Measurements from ENCODE around the gene SNX30.

SNX30 gene

DNA sequence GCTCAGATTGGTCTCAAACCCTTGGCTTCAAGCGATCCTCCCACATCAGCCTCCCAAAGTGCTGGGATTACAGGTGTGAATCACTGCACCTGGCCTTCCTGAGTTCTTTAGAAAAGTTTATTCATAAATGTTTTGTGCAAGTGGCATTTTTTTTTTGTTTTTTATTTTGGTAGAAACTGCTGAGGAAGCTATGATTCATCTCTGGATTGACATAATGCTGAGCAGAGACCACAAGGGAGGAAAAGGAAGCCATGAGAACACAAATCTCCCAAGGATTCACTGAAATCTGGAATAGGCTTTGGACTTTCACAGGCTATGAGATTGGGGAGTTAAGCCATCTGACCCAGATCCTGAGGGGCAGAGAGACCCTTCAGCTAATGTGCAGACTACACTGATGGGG is 143.5 kb downstream of the SNX30 start:
- no peak overlapping the region for H3K9ac ChIP-seq (ENCODE audit: insufficient read length, low read depth)

DNA sequence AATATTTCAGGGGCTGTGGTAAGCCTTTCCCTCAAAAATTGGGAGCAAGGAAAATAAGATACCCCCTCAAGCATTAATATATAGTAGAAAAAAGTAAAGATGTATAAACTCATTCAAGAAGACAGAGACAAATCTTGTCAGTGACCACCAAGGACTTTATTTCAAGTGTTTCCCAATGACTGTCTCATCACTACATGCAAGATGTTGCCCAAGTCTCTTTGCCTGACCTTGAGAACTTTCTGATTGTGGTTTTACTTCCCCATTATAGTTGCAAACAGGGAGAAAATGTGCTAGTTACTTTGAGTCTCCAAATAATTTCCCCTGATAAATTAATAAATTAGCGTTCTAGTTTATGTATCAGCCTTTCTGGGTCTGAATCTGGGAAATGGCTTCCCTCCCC is 144.1 kb downstream of the SNX30 start:
- Histone ChIP-seq H3K4me3 (ENCODE audit: insufficient read length, low read depth) (no peak overlapping the region), H3K36me3 (ENCODE audit: insufficient read depth, insufficient read length, low read length) (no peaks in the 10 kb centered on the region)

More for the DNA sequence above, 143.5 kb downstream of the SNX30 start:
- no peak for DNase-seq (ENCODE audit: low read depth, low spot score)
- H3K27me3 ChIP-seq (ENCODE audit: insufficient read depth, insufficient read length): peaks cover 43% of the 10 kb centered on the region
- no peaks in the 10 kb centered on the region for H3K36me3 ChIP-seq (ENCODE audit: insufficient read depth, insufficient read length, low read length)
- no peak overlapping the region for H3K4me3 ChIP-seq (ENCODE audit: insufficient read length, low read depth)
- peaks cover 7% of the 10 kb centered on the region for H3K4me1 ChIP-seq (ENCODE audit: insufficient read depth, insufficient read length)
- TF ChIP-seq SUZ12 (IDR thresholded peaks at IDR 0.05; ENCODE audit: extremely low read depth, insufficient read depth, insufficient read length) (no peak), ZNF274 (IDR thresholded peaks at IDR 0.05; ENCODE audit: low read depth, low read length) (no peak), YY1 (IDR thresholded peaks at IDR 0.05; ENCODE audit: insufficient read depth, insufficient read length) (no peak)
- no peaks in the 10 kb centered on the region for H3K9me3 ChIP-seq (ENCODE audit: insufficient read depth, low read length)

DNA sequence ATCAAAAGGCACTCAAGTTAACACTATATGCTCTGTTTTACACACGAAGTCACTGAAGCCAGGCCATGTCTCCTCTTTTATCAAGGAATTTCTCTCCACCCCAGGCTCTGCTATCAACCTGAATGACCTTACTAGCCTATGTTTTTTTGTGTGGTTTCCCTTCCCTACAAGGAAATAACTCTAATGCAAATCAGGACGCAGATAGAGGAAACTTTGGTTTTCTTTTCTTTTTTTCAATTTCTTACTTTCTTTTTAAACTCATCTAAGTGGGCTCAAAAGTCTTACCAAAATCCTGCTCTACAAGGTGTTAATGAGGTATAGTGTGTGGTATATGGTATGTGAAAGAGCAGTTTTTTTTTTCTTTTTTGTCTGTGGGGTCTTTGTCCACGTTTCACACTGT is 145.6 kb downstream of the SNX30 start:
- no peak overlapping the region for H3K4me3 ChIP-seq (ENCODE audit: insufficient read length, low read depth)
- H3K9ac ChIP-seq (ENCODE audit: insufficient read length, low read depth): no peak overlapping the region
- TF ChIP-seq SUZ12 (IDR thresholded peaks at IDR 0.05; ENCODE audit: extremely low read depth, insufficient read depth, insufficient read length): no peak
- no peak for DNase-seq (ENCODE audit: low read depth, low spot score)
- H3K9me3 ChIP-seq (ENCODE audit: insufficient read depth, low read length): no peaks in the 10 kb centered on the region
- no peaks in the 10 kb centered on the region for H3K36me3 ChIP-seq (ENCODE audit: insufficient read depth, insufficient read length, low read length)
- H3K27me3 ChIP-seq (ENCODE audit: insufficient read depth, insufficient read length): peaks cover 22% of the 10 kb centered on the region
- H3K4me1 ChIP-seq (ENCODE audit: insufficient read depth, insufficient read length): no peaks in the 10 kb centered on the region

More for the DNA sequence above, 144.1 kb downstream of the SNX30 start:
- Histone ChIP-seq H3K4me1 (ENCODE audit: insufficient read depth, insufficient read length) (peaks cover 7% of the 10 kb centered on the region), H3K27me3 (ENCODE audit: insufficient read depth, insufficient read length) (peaks cover 36% of the 10 kb centered on the region), H3K9me3 (ENCODE audit: insufficient read depth, low read length) (no peaks in the 10 kb centered on the region), H3K9ac (ENCODE audit: insufficient read length, low read depth) (no peak overlapping the region)
- no peak for DNase-seq (ENCODE audit: low read depth, low spot score)
- TF ChIP-seq ZNF274 (IDR thresholded peaks at IDR 0.05; ENCODE audit: low read depth, low read length) (no peak), YY1 (IDR thresholded peaks at IDR 0.05; ENCODE audit: insufficient read depth, insufficient read length) (no peak), SUZ12 (IDR thresholded peaks at IDR 0.05; ENCODE audit: extremely low read depth, insufficient read depth, insufficient read length) (no peak)

GRCh38 chr9:112898872-112899311 is 148.3 kb downstream of the SNX30 start:
- H3K36me3 ChIP-seq (ENCODE audit: insufficient read depth, insufficient read length, low read length): no peaks in the 10 kb centered on the region
- no peaks in the 10 kb centered on the region for H3K9me3 ChIP-seq (ENCODE audit: insufficient read depth, low read length)
- TF ChIP-seq ZNF274 (IDR thresholded peaks at IDR 0.05; ENCODE audit: low read depth, low read length): no peak
- no peak for TF ChIP-seq SUZ12 (IDR thresholded peaks at IDR 0.05; ENCODE audit: extremely low read depth, insufficient read depth, insufficient read length)
- no peak for TF ChIP-seq YY1 (IDR thresholded peaks at IDR 0.05; ENCODE audit: insufficient read depth, insufficient read length)
- DNase-seq (ENCODE audit: low read depth, low spot score): no peak
- no peaks in the 10 kb centered on the region for H3K27me3 ChIP-seq (ENCODE audit: insufficient read depth, insufficient read length)
- H3K4me3 ChIP-seq (ENCODE audit: insufficient read length, low read depth): no peak overlapping the region
- H3K4me1 ChIP-seq (ENCODE audit: insufficient read depth, insufficient read length): no peaks in the 10 kb centered on the region
- H3K9ac ChIP-seq (ENCODE audit: insufficient read length, low read depth): no peak overlapping the region

- H3K9ac ChIP-seq (ENCODE audit: insufficient read length, low read depth): no peak overlapping the region
- DNase-seq (ENCODE audit: low read depth, low spot score): no peak
- no peaks in the 10 kb centered on the region for H3K4me1 ChIP-seq (ENCODE audit: insufficient read depth, insufficient read length)
- no peaks in the 10 kb centered on the region for H3K9me3 ChIP-seq (ENCODE audit: insufficient read depth, low read length)
- no peak for TF ChIP-seq SUZ12 (IDR thresholded peaks at IDR 0.05; ENCODE audit: extremely low read depth, insufficient read depth, insufficient read length)
- TF ChIP-seq ZNF274 (IDR thresholded peaks at IDR 0.05; ENCODE audit: low read depth, low read length): no peak
- no peak for TF ChIP-seq YY1 (IDR thresholded peaks at IDR 0.05; ENCODE audit: insufficient read depth, insufficient read length)
- no peaks in the 10 kb centered on the region for H3K27me3 ChIP-seq (ENCODE audit: insufficient read depth, insufficient read length)
- H3K4me3 ChIP-seq (ENCODE audit: insufficient read length, low read depth): no peak overlapping the region
- no peaks in the 10 kb centered on the region for H3K36me3 ChIP-seq (ENCODE audit: insufficient read depth, insufficient read length, low read length)
Measured at GRCh38 chr9:112900488-112900887, 149.9 kb downstream of the SNX30 start.

DNA sequence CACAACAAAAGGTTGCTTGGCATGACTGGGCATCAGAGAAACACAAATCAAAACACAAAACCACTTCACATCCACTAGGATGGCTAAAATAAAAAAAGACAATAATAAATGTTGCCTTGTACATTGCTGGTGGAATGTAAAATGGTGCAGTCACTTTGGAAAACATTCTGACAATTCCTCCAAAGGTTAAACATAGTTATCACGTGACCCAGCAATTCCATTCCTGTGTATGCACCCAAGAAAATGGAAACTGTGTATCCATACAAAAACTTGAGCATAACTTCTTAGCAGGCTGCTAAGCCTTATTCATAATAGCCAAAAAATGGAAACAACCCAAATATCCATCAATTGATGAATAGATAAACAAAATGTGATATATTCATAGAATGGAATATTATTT is 150.3 kb downstream of the SNX30 start:
- Histone ChIP-seq H3K9me3 (ENCODE audit: insufficient read depth, low read length) (no peaks in the 10 kb centered on the region), H3K4me3 (ENCODE audit: insufficient read length, low read depth) (no peak overlapping the region), H3K4me1 (ENCODE audit: insufficient read depth, insufficient read length) (no peaks in the 10 kb centered on the region), H3K36me3 (ENCODE audit: insufficient read depth, insufficient read length, low read length) (no peaks in the 10 kb centered on the region), H3K9ac (ENCODE audit: insufficient read length, low read depth) (no peak overlapping the region), H3K27me3 (ENCODE audit: insufficient read depth, insufficient read length) (no peaks in the 10 kb centered on the region)
- no peak for DNase-seq (ENCODE audit: low read depth, low spot score)
- TF ChIP-seq ZNF274 (IDR thresholded peaks at IDR 0.05; ENCODE audit: low read depth, low read length) (no peak), SUZ12 (IDR thresholded peaks at IDR 0.05; ENCODE audit: extremely low read depth, insufficient read depth, insufficient read length) (no peak), YY1 (IDR thresholded peaks at IDR 0.05; ENCODE audit: insufficient read depth, insufficient read length) (no peak)

DNA sequence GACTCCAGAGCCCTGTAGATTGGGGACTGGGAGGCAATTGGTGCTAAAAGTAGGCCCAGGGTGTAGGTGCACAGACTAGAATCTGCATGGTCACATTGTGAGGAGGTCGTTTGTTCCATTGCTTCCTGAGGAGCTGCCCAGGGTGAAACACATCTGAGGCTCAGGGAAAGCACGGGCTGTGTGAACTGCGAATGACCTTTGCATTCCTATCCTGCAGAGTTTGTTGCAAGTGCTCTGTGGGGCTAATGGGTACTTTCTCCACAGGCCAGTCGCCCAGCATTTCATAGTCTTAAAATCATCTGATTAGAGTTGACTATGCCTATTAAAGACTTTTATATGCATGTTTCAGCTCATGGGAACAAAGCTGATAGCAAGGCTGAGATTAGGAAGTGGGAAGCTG is 154.5 kb downstream of the SNX30 start:
- no peak for DNase-seq (ENCODE audit: low read depth, low spot score)
- H3K4me1 ChIP-seq (ENCODE audit: insufficient read depth, insufficient read length): no peaks in the 10 kb centered on the region
- H3K36me3 ChIP-seq (ENCODE audit: insufficient read depth, insufficient read length, low read length): no peaks in the 10 kb centered on the region
- H3K4me3 ChIP-seq (ENCODE audit: insufficient read length, low read depth): no peak overlapping the region
- no peaks in the 10 kb centered on the region for H3K27me3 ChIP-seq (ENCODE audit: insufficient read depth, insufficient read length)
- no peak overlapping the region for H3K9ac ChIP-seq (ENCODE audit: insufficient read length, low read depth)
- H3K9me3 ChIP-seq (ENCODE audit: insufficient read depth, low read length): no peaks in the 10 kb centered on the region
- TF ChIP-seq SUZ12 (IDR thresholded peaks at IDR 0.05; ENCODE audit: extremely low read depth, insufficient read depth, insufficient read length) (no peak), ZNF274 (IDR thresholded peaks at IDR 0.05; ENCODE audit: low read depth, low read length) (no peak), YY1 (IDR thresholded peaks at IDR 0.05; ENCODE audit: insufficient read depth, insufficient read length) (no peak)

GRCh38 chr9:112911736-112912135 is 161.2 kb downstream of the SNX30 start:
- Histone ChIP-seq H3K9me3 (ENCODE audit: insufficient read depth, low read length) (peaks cover 15% of the 10 kb centered on the region; the same call in 1 of the 2 replicates), H3K9ac (ENCODE audit: insufficient read length, low read depth) (no peak overlapping the region), H3K36me3 (ENCODE audit: insufficient read depth, insufficient read length, low read length) (no peaks in the 10 kb centered on the region), H3K4me3 (ENCODE audit: insufficient read length, low read depth) (no peak overlapping the region), H3K27me3 (ENCODE audit: insufficient read depth, insufficient read length) (no peaks in the 10 kb centered on the region), H3K4me1 (ENCODE audit: insufficient read depth, insufficient read length) (no peaks in the 10 kb centered on the region)
- DNase-seq (ENCODE audit: low read depth, low spot score): no peak
- no peak for TF ChIP-seq YY1 (IDR thresholded peaks at IDR 0.05; ENCODE audit: insufficient read depth, insufficient read length)
